Measurements from ENCODE around the gene TMEM183A. TPM values are rescaled to one million over a fixed set of nuclear protein-coding genes. Genes with fewer than 3 reads are reported as not detected.

TMEM183A gene
- total RNA-seq, 4 donors from 2014 or later = 104 to 253 (median 111) TPM

DNA sequence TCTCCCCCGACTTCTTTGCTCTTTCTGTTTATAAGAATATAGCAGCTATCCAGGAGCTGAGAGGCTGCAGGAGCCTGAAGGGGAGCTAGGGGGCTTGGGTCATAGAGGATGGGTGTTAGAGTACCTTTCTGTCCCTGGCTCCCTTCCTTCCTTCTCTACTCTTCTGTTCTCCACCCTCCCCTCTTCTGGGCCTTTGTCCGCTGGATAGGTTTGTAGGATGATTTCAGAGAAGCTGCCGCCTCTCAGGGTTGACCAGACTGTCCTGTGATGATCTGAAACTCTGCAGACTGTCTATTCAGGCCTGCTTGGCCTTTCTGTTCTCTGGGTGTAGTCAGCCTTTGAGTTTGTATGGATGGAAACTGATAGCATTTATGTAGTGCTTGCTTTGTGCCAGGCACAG is 45.4 kb downstream of the TMEM183A start:
- H3K27ac ChIP-seq = no peak overlapping the region
- H3K4me1 ChIP-seq = peaks cover 0 to under 1% (median 0%) of the 10 kb centered on the region in 4 donors
- intact Hi-C loops (cut with DNase I; ENCODE audit: low total_unique reads) = no loop called here
- no peak for DNase-seq
- TF ChIP-seq EP300 (IDR thresholded peaks at IDR 0.05; ENCODE audit: low read depth) = no peak
- TF ChIP-seq, protein P1, sequence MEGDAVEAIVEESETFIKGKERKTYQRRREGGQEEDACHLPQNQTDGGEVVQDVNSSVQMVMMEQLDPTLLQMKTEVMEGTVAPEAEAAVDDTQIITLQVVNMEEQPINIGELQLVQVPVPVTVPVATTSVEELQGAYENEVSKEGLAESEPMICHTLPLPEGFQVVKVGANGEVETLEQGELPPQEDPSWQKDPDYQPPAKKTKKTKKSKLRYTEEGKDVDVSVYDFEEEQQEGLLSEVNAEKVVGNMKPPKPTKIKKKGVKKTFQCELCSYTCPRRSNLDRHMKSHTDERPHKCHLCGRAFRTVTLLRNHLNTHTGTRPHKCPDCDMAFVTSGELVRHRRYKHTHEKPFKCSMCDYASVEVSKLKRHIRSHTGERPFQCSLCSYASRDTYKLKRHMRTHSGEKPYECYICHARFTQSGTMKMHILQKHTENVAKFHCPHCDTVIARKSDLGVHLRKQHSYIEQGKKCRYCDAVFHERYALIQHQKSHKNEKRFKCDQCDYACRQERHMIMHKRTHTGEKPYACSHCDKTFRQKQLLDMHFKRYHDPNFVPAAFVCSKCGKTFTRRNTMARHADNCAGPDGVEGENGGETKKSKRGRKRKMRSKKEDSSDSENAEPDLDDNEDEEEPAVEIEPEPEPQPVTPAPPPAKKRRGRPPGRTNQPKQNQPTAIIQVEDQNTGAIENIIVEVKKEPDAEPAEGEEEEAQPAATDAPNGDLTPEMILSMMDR (IDR thresholded peaks at IDR 0.05) = no peak
- no peak for TF ChIP-seq POLR2AphosphoS5 (IDR thresholded peaks at IDR 0.05)
- TF ChIP-seq POLR2A (IDR thresholded peaks at IDR 0.05) = no peak
- H3K36me3 ChIP-seq = no peaks in the 10 kb centered on the region
- 83% methylated on average over 1 to 3 of the region's 3 CpGs for WGBS, 2 donors (ENCODE audit: low coverage in 1 of 2)
- peaks cover 8% of the 10 kb centered on the region for H3K27me3 ChIP-seq
- no peaks in the 10 kb centered on the region for H3K9me3 ChIP-seq
- H3K4me3 ChIP-seq = no peak overlapping the region
- in situ Hi-C loops (cut with MboI; ENCODE audit: low pct_ligation_motif_present in 1 of 4, low pct_unique_long_range_greater_than_20kb in 1 of 4, low sequenced_read_pairs in 3 of 4) = no loop called here

DNA sequence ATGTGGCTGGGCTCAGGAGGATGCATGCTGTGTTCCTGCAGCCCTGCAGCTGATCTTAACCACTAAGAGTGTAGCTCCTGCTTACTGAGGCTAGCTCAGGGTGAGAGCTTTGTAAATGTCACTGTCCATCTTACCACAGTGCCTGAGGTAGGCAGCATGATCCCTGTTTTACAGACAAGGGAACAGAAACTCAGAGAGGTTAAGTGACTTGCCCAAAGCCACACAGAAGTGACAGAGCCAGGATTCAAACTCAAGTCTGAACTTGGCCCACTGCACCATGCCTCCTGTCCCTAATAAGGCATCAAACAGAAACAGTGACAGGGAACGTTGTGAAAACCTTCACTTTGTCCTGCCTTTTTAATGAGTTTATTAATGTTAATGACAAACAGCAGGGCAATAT is 47.0 kb downstream of the TMEM183A start:
- H3K27me3 ChIP-seq = no peaks in the 10 kb centered on the region
- H3K36me3 ChIP-seq = no peaks in the 10 kb centered on the region
- peaks cover 0 to 8% (median 0%) of the 10 kb centered on the region in 4 donors for H3K4me1 ChIP-seq
- TF ChIP-seq POLR2A (IDR thresholded peaks at IDR 0.05) (no peak), EP300 (IDR thresholded peaks at IDR 0.05; ENCODE audit: low read depth) (no peak)
- TF ChIP-seq, protein P1 (IDR thresholded peaks at IDR 0.05) = no peak
- H3K9me3 ChIP-seq = no peaks in the 10 kb centered on the region
- H3K4me3 ChIP-seq = no peak overlapping the region
- no peak for DNase-seq
- intact Hi-C loops (cut with DNase I; ENCODE audit: low total_unique reads) (no loop called here), in situ Hi-C loops (cut with MboI; ENCODE audit: low pct_ligation_motif_present in 1 of 4, low pct_unique_long_range_greater_than_20kb in 1 of 4, low sequenced_read_pairs in 3 of 4) (no loop called here)
- no peak overlapping the region for H3K27ac ChIP-seq
- WGBS, 2 donors (ENCODE audit: low coverage in 1 of 2) = 63% methylated on average over 1 of the region's 1 CpG; no CpG with 5 or more reads in 1 of the 2 donors

DNA sequence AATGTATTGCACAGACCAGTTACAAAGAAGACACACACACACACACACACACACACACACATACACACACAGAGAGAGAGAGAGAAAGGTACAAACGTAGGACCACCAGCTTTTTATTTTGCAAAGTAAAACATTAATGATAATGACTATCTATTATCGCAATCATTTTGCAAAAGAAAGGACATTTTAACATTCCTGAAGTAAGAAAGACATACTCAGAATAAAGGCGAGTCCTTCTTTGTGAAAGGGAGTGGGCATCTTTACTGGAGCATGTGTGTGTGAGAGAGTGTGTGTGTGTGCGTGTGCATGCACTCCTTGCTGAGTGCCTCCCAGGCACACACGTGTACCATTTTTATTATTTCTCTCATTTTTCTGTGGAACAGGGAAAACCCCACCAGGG is 47.5 kb downstream of the TMEM183A start:
- WGBS, 2 donors (ENCODE audit: low coverage in 1 of 2) = 73 to 86% methylated on average over 5 of the region's 5 CpGs
- TF ChIP-seq EP300 (IDR thresholded peaks at IDR 0.05; ENCODE audit: low read depth) = no peak
- H3K27ac ChIP-seq = no peak overlapping the region
- in situ Hi-C loops (cut with MboI; ENCODE audit: low pct_ligation_motif_present in 1 of 4, low pct_unique_long_range_greater_than_20kb in 1 of 4, low sequenced_read_pairs in 3 of 4) = no loop called here
- DNase-seq = no peak
- no peaks in the 10 kb centered on the region for H3K9me3 ChIP-seq
- no peaks in the 10 kb centered on the region for H3K27me3 ChIP-seq
- no peaks in the 10 kb centered on the region for H3K36me3 ChIP-seq
- H3K4me1 ChIP-seq = peaks cover 0 to 8% (median 0%) of the 10 kb centered on the region in 4 donors
- no peak overlapping the region for H3K4me3 ChIP-seq
- intact Hi-C loops (cut with DNase I; ENCODE audit: low total_unique reads) = no loop called here

DNA sequence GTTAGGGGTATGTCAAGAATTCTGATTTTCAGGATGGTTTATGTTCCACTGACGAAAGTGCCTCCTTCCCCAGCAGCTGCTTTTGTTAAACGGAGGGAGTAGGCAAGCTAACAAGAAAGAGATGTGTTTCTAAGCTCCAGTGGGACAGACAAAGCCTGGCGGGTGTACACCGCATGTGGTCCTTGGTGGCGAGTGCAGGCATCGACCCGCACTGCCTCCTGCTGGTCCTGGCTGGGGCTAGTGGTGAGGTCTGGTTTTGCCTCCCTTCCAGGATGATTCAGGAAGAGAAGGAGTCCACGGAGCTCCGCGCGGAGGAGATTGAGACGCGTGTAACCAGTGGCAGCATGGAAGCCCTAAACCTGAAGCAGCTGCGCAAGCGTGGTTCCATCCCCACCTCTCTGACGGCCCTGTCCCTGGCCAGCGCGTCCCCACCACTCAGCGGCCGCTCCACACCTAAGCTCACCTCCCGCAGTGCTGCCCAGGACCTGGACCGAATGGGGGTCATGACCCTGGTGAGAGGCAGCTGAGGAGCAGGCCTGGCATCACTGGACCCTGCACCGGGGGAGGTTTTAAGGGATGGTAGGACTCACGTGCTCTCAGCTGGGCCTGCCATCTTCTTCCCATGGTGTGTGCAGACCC is 48.1 kb downstream of the TMEM183A start:
- Histone ChIP-seq H3K27me3 (no peaks in the 10 kb centered on the region), H3K27ac (no peak overlapping the region), H3K9me3 (no peaks in the 10 kb centered on the region), H3K36me3 (no peaks in the 10 kb centered on the region), H3K4me3 (no peak overlapping the region), H3K4me1 (peaks cover 0 to 8% (median 0%) of the 10 kb centered on the region in 4 donors)
- in situ Hi-C loops (cut with MboI; ENCODE audit: low pct_ligation_motif_present in 1 of 4, low pct_unique_long_range_greater_than_20kb in 1 of 4, low sequenced_read_pairs in 3 of 4) (no loop called here), intact Hi-C loops (cut with DNase I; ENCODE audit: low total_unique reads) (no loop called here)
- WGBS, 2 donors (ENCODE audit: low coverage in 1 of 2) = 85% methylated on average over 24 of the region's 24 CpGs; no CpG with 5 or more reads in 1 of the 2 donors
- DNase-seq = no peak
- TF ChIP-seq, protein P1 (IDR thresholded peaks at IDR 0.05) = no peak
- TF ChIP-seq EP300 (IDR thresholded peaks at IDR 0.05; ENCODE audit: low read depth) (no peak), POLR2AphosphoS5 (IDR thresholded peaks at IDR 0.05) (no peak), POLR2A (IDR thresholded peaks at IDR 0.05) (no peak)

DNA sequence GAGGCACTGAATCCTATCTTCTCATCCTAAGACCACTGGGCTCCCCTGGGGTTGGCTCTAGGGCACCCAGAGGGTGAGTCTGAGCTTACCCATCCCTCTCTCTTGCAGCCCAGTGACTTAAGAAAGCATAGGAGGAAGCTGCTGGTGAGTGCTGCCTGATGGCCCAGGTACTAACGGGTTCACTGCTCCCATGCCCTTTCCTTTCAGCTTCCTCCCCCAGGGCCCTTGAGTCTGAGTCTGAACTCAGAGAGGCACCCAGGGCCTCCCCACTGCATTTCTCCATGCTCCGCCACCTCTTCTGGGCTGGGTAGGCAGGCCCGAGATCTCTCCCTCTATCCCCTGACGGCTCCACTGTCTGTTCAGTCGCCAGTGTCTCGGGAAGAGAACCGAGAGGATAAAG is 48.8 kb downstream of the TMEM183A start:
- in situ Hi-C loops (cut with MboI; ENCODE audit: low pct_ligation_motif_present in 1 of 4, low pct_unique_long_range_greater_than_20kb in 1 of 4, low sequenced_read_pairs in 3 of 4) = no loop called here
- Histone ChIP-seq H3K27me3 (no peaks in the 10 kb centered on the region), H3K36me3 (no peaks in the 10 kb centered on the region), H3K4me1 (peaks cover 0 to 8% (median 0%) of the 10 kb centered on the region in 4 donors), H3K27ac (no peak overlapping the region), H3K9me3 (no peaks in the 10 kb centered on the region), H3K4me3 (no peak overlapping the region)
- intact Hi-C loops (cut with DNase I; ENCODE audit: low total_unique reads) = no loop called here
- no peak for DNase-seq
- TF ChIP-seq, protein P1 (IDR thresholded peaks at IDR 0.05) = no peak
- TF ChIP-seq EP300 (IDR thresholded peaks at IDR 0.05; ENCODE audit: low read depth) = no peak
- no peak for TF ChIP-seq POLR2AphosphoS5 (IDR thresholded peaks at IDR 0.05)
- TF ChIP-seq POLR2A (IDR thresholded peaks at IDR 0.05) = no peak
- WGBS, 2 donors (ENCODE audit: low coverage in 1 of 2) = 90% methylated on average over 7 of the region's 7 CpGs; no CpG with 5 or more reads in 1 of the 2 donors

Data from transverse colon (tissue), 4 donors.